Activated naive CD8-positive, alpha-beta T cell treated with anti-CD3 and anti-CD28 coated beads, Interleukin-2, amount 50 U/mL, for 24 hours (primary cell): Measurements from ENCODE around the gene SPATS1.
A peak's percentile ranks its signal among the peaks of the same experiment; 100 is the strongest.

ENCODE experiments used
- ATAC-seq: fragments of 150-1000 bp; cut with Tn5 transposase; one replicate; pipeline ENCODE4 v1.10.0; 2021
- DNase-seq: peaks from one replicate; pipeline ENCODE4 v3.0.0; 2021
- H3K27ac Mint-ChIP-seq: one replicate; pipeline ENCODE4 v1.8.0; 2021; ENCODE audit warnings: mild to moderate bottlenecking, mixed read lengths
- H3K27me3 Mint-ChIP-seq: one replicate; pipeline ENCODE4 v1.8.0; 2021; ENCODE audit warnings: mixed read lengths
- H3K36me3 Mint-ChIP-seq: one replicate; pipeline ENCODE4 v1.8.0; 2021; ENCODE audit warnings: low read depth, mixed read lengths
- H3K4me1 Mint-ChIP-seq: one replicate; pipeline ENCODE4 v1.8.0; 2021; ENCODE audit warnings: mixed read lengths
- H3K4me3 Mint-ChIP-seq: one replicate; pipeline ENCODE4 v1.8.0; 2021; ENCODE audit warnings: mild to moderate bottlenecking, moderate library complexity, mixed read lengths
- H3K9me3 Mint-ChIP-seq: one replicate; pipeline ENCODE4 v1.8.0; 2021; ENCODE audit warnings: mixed read lengths

The SPATS1 gene

DNA sequence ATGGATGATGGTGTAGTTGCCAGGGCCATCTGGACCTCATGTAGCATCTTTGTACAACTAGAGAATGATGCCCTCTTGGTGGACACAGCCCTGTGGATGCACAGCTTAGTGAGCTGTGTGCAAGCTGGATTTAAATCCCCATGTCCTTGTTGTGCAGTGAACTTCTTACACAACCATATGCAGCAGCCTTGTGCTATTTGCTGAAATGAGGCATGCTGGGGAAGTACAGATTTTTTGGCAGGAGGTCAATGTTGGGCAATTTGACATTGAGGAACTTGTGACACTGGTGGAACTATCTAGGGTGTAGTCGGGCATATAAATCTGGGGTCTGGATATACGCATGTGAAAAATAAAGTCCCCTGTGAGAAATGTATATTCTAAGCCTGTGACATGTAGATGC is 39.3 kb downstream of the SPATS1 start:
- H3K9me3 Mint-ChIP-seq: no peaks in the 10 kb centered on the region
- H3K27ac Mint-ChIP-seq: no peak overlapping the region
- peaks cover 2% of the 10 kb centered on the region for H3K27me3 Mint-ChIP-seq
- peaks cover 4% of the 10 kb centered on the region for H3K4me1 Mint-ChIP-seq
- no peak overlapping the region for H3K4me3 Mint-ChIP-seq
- ATAC-seq: no peak
- no peak for DNase-seq
- no peaks in the 10 kb centered on the region for H3K36me3 Mint-ChIP-seq

DNA sequence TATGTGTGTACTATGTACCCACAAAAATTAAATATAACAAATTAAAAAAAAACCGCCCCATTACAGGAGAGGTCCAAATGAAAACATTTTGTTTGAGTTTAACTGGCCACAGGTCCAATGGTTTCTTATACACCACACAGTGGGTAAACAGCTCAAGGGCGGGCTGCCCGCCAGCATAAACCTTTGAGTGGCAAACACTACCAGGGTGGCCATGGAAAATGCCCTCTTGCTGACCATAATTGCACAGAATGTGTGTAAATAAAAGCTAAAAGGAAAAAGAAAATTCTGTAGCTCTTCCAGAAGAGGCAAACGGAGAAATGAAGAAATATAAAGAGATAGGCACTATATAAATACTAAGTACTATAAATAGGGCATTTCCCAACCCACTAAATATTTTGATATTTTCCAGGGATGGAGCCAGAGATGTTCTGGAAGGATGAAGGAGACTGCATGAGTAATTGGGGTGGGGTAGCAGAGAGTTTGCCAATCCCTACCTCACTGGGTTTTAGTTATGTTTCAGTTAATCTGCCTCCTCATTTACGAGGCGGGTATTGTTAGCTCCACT is 44.0 kb downstream of the SPATS1 start:
- peaks cover 38% of the 10 kb centered on the region for H3K4me1 Mint-ChIP-seq
- no peaks in the 10 kb centered on the region for H3K9me3 Mint-ChIP-seq
- peaks cover 3% of the 10 kb centered on the region for H3K27me3 Mint-ChIP-seq
- H3K4me3 Mint-ChIP-seq: peak overlapping the region; percentile 98
- DNase-seq (no peak), ATAC-seq (no peak)
- H3K36me3 Mint-ChIP-seq: peaks cover 27% of the 10 kb centered on the region
- H3K27ac Mint-ChIP-seq: peak overlapping the region; percentile 99

DNA sequence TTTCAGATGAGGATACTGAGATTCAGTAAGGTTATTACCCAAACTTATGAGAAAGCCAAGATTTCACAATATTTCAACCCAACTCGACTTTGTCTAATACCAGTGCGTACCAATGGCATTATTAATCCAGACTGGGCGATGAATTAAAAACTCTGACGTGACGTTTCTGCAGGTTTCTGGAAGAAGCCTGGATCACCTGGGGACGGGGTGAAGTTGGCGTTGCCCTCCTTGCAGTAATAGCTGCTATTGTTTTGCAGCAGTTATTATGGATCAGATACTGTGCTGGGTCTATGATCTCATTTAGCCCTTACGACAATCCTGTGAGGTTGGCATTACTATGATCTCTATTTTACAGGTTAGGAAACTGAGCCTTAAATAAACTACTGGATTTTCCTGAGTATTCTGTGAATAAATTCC is 44.5 kb downstream of the SPATS1 start:
- peaks cover 43% of the 10 kb centered on the region for H3K4me1 Mint-ChIP-seq
- H3K36me3 Mint-ChIP-seq: peaks cover 32% of the 10 kb centered on the region
- no peak for DNase-seq
- H3K27ac Mint-ChIP-seq: peak overlapping the region; percentile 99
- no peaks in the 10 kb centered on the region for H3K9me3 Mint-ChIP-seq
- H3K27me3 Mint-ChIP-seq: peaks cover 3% of the 10 kb centered on the region
- ATAC-seq: peak; percentile 13
- H3K4me3 Mint-ChIP-seq: peak overlapping the region; percentile 98

DNA sequence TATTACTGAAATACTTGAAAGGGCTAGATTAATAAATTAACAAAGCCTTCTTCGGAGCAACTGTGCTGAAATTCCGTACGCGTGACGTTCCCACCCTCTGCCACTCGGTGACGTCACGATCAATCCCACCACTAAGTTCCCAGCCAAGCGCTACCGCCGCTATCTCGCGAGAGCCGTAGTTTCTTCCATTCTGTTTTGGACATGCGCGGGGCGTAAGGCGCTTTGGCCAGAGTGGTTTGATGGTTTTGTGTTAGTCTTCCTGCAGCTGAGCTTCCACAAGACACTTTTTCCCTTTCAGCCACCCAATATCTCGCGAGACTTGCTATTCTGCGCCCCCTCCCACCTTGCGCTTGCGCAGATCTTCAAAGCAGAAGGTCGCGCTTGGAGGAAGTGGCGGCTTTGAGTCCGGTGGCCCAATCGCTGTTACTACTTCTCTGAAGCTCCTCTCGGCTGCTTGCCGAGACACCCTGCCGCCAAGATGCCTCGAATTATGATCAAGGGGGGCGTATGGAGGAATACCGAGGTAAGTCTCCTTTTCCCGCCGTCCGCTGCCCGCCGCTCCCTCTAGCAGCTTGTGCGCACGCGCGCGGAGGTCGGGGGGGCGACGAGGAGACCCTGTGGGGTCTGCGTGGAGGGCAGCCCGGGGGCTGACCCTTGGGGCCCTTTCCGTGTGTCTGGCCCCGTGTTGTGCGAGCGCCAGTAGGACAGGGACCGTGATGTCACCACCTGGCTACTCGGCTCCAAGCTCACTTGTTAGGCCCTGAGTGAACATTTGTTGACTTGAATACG is 45.1 kb downstream of the SPATS1 start, which contains the start of gene CDC5L:
Gene CDC5L (plus strand): TSS at position 361 of the 789 bp plus-strand sequence. CDS start 118 bp downstream, at position 479.
- H3K9me3 Mint-ChIP-seq: no peaks in the 10 kb centered on the region
- DNase-seq (peak; percentile 93), ATAC-seq (peak; percentile 95)
- peak within 1 kb of the TSS; percentile 99 for H3K27ac Mint-ChIP-seq
- H3K4me1 Mint-ChIP-seq: peaks cover 43% of the 10 kb centered on the region
- H3K36me3 Mint-ChIP-seq: peaks cover 38% of the 10 kb centered on the region
- peak within 1 kb of the TSS; percentile 98 for H3K4me3 Mint-ChIP-seq
- peaks cover 3% of the 10 kb centered on the region for H3K27me3 Mint-ChIP-seq

DNA sequence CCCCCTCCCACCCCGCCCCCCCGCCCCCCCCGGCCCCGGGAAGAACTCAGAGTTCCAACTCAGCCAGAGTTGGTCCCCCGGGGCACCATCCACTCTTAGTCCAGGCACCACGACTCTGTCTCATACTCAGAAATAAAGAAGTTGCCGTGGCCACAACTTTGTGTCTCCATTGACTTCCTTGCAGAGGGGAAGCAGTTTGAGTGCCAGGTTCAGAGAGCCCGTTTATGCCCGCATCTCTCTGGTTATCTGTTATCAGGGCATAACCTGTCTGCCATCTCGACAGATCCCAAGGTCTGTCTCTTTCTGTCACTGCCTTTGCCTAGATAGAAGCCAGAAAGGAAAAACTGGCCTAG is 45.7 kb downstream of the SPATS1 start:
- Mint-ChIP-seq H3K27me3 (peaks cover 3% of the 10 kb centered on the region), H3K4me3 (peak overlapping the region; percentile 98), H3K4me1 (peaks cover 43% of the 10 kb centered on the region), H3K36me3 (peaks cover 44% of the 10 kb centered on the region), H3K9me3 (no peaks in the 10 kb centered on the region), H3K27ac (peak overlapping the region; percentile 99)
- DNase-seq (no peak), ATAC-seq (no peak)

DNA sequence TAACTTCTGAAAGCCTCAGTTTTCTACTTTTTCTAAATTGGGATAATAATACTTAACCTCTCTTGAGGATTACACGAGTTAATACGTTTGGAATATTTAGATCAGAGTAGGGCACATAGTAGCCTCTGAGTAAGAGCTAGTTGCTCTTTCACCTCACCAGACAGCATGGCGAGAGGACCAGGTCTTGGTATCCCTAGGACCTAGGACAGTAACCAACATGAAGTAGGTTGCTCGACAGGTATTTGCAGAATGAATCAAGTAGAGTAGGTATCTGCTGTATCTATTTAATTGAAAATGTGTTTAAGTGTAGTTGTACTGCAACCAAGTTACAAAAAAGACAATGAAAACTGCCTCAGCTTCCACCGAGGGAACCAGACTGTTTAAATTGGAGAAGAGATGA is 46.4 kb downstream of the SPATS1 start:
- DNase-seq: no peak
- H3K27me3 Mint-ChIP-seq: peaks cover 3% of the 10 kb centered on the region
- ATAC-seq: no peak
- peaks cover 48% of the 10 kb centered on the region for H3K36me3 Mint-ChIP-seq
- peak overlapping the region; percentile 98 for H3K4me3 Mint-ChIP-seq
- H3K27ac Mint-ChIP-seq: peak overlapping the region; percentile 99
- no peaks in the 10 kb centered on the region for H3K9me3 Mint-ChIP-seq
- peaks cover 43% of the 10 kb centered on the region for H3K4me1 Mint-ChIP-seq

DNA sequence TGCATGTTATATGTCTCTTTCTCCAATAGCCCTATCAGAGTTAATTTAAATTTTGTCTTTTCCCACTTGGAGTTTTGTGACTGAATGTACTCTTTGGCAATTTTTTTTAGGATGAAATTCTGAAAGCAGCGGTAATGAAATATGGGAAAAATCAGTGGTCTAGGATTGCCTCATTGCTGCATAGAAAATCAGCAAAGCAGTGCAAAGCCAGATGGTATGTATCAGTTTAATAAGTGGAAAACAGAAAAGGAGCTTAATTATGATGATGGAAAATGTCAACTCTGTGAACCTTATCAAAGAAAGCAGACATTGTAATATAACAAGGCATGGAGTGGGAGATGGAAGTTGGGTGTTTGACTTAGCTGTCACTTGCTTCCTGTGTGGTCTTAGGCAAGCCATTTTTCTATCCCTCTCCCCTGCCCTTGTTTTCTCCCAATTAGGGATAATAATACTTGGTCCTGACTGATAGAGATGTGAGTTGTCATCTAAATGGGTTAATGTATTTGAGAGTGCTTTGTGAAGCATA is 47.8 kb downstream of the SPATS1 start:
- Mint-ChIP-seq H3K4me1 (peaks cover 43% of the 10 kb centered on the region), H3K36me3 (peaks cover 58% of the 10 kb centered on the region), H3K27ac (no peak overlapping the region), H3K9me3 (no peaks in the 10 kb centered on the region), H3K4me3 (no peak overlapping the region), H3K27me3 (peaks cover 3% of the 10 kb centered on the region)
- no peak for ATAC-seq
- DNase-seq: no peak
